Keratinocyte (primary cell): ENCODE measurements around the gene SRRT.

Experiments
- EZH2 ChIP-seq: IDR thresholded peaks from one replicate; pipeline ENCODE4 v1.6.1; 2012; ENCODE audit warnings: inconsistent platforms, mild to moderate bottlenecking, low read length, moderate library complexity
- TF ChIP-seq, protein P1 (sequence below), 3 experiments: IDR thresholded peaks in 1 of 3; conservative IDR thresholded peaks in 1 of 3; optimal IDR thresholded peaks in 1 of 3; 2 replicates in 2 of 3; 3 replicates in 1 of 3; pipeline versions ENCODE3 to v1.5.1; 2011; ENCODE audit warnings: low read length in 3 of 3, mild to moderate bottlenecking in 3 of 3, moderate library complexity in 2 of 3, control low read depth in 1 of 3, inconsistent platforms in 1 of 3; ENCODE audit not compliant: insufficient read depth in 2 of 3; ENCODE audit errors: extremely low read depth in 1 of 3

DNA sequence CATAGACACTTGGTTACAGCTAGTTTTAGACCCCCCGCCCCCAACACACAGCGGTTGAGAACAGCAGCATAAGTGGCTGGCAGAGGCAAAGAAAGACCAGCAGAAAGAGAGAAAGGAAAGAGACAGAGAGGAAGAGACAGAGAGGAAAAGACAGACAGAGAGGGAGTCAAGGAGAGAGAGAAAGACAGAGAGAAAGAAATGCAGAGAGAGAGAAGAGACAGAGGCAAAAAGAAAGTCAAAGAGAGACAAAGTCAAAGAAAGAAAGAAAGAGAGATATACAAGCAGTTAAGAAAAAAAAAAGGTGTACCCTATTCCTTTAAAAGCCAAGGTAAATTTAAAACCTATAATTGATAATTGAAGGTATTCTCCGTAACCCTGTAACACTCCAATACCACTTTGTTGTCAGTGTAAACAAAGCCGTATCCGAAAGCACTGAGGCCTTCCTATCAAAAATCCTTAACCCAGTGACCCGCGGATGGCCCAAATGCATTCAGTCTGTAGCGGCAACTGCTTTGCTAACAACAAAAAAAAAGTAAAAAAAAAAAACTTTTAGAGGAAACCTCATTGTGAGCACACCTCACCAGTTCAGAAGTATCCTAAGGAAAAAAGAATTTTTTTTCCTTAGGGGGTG lies 34.3 kb upstream of the SRRT start:
- TF ChIP-seq, protein P1, sequence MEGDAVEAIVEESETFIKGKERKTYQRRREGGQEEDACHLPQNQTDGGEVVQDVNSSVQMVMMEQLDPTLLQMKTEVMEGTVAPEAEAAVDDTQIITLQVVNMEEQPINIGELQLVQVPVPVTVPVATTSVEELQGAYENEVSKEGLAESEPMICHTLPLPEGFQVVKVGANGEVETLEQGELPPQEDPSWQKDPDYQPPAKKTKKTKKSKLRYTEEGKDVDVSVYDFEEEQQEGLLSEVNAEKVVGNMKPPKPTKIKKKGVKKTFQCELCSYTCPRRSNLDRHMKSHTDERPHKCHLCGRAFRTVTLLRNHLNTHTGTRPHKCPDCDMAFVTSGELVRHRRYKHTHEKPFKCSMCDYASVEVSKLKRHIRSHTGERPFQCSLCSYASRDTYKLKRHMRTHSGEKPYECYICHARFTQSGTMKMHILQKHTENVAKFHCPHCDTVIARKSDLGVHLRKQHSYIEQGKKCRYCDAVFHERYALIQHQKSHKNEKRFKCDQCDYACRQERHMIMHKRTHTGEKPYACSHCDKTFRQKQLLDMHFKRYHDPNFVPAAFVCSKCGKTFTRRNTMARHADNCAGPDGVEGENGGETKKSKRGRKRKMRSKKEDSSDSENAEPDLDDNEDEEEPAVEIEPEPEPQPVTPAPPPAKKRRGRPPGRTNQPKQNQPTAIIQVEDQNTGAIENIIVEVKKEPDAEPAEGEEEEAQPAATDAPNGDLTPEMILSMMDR (optimal IDR thresholded peaks at IDR 0.05 in 1 of 3, IDR thresholded peaks at IDR 0.05 in 1 of 3, conservative IDR thresholded peaks at IDR 0.05 in 1 of 3; ENCODE audit: extremely low read depth in 1 of 3, insufficient read depth in 2 of 3, low read length in 3 of 3) = no peak
- TF ChIP-seq EZH2 = no peak
